Upper lobe of right lung (tissue), 1 donor: ENCODE data around the gene EMP2. TPM values are rescaled to one million over a fixed set of nuclear protein-coding genes. Genes with fewer than 3 reads are reported as not detected.

Experiments used
- ATAC-seq: fragments of 200-7000 bp; cut with Tn5 transposase; one replicate; pipeline ENCODE4 v1.9.1; 2020; ENCODE audit warnings: mild to moderate bottlenecking, moderate library complexity
- DNase-seq: peaks from one replicate; pipeline ENCODE4 v3.0.0-alpha.2; 2020
- H3K27ac ChIP-seq: fragments of 200-600 bp; one replicate; pipeline ENCODE4 v1.8.0; 2022
- H3K27me3 ChIP-seq: fragments of 200-600 bp; one replicate; pipeline ENCODE4 v1.8.0; 2022; ENCODE audit warnings: mild to moderate bottlenecking
- H3K36me3 ChIP-seq: fragments of 200-600 bp; one replicate; pipeline ENCODE4 v1.8.0; 2022
- H3K4me1 ChIP-seq: fragments of 200-600 bp; one replicate; pipeline ENCODE4 v1.8.0; 2022
- H3K4me3 ChIP-seq: fragments of 200-600 bp; one replicate; pipeline ENCODE4 v1.8.0; 2022; ENCODE audit warnings: mild to moderate bottlenecking
- H3K9me3 ChIP-seq: fragments of 200-600 bp; one replicate; pipeline ENCODE4 v1.8.0; 2022
- intact Hi-C: fragments of 100-400 bp; cut with DNase I; formaldehyde crosslinking; loops from one replicate; pipeline ENCODE4 v1.11.0; 2022
- total RNA-seq: library from RNA; stranded (reverse); fragmentation: NEBNext Ultra II Directional; extraction: Animal tissue kit (Norgen Biotek cat#: 25700); gene quantifications from one replicate; pipeline ENCODE4 v1.2.1, GENCODE V29; 2021
- TF ChIP-seq, protein P1 (sequence below): fragments of 200-600 bp; IDR thresholded peaks from one replicate; pipeline ENCODE4 v1.8.0; 2022; ENCODE audit warnings: antibody characterized with exemption
- donor health status: DM: no; HTN: yes; CAD: no; lungs with severe emphysema.

Gene EMP2
- total RNA-seq, 1 donor from 2014 or later = 726 TPM

- TF ChIP-seq, protein P1, sequence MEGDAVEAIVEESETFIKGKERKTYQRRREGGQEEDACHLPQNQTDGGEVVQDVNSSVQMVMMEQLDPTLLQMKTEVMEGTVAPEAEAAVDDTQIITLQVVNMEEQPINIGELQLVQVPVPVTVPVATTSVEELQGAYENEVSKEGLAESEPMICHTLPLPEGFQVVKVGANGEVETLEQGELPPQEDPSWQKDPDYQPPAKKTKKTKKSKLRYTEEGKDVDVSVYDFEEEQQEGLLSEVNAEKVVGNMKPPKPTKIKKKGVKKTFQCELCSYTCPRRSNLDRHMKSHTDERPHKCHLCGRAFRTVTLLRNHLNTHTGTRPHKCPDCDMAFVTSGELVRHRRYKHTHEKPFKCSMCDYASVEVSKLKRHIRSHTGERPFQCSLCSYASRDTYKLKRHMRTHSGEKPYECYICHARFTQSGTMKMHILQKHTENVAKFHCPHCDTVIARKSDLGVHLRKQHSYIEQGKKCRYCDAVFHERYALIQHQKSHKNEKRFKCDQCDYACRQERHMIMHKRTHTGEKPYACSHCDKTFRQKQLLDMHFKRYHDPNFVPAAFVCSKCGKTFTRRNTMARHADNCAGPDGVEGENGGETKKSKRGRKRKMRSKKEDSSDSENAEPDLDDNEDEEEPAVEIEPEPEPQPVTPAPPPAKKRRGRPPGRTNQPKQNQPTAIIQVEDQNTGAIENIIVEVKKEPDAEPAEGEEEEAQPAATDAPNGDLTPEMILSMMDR = no peak
- intact Hi-C loops = no loop called here
- DNase-seq (no peak), ATAC-seq (no peak)
- H3K27ac ChIP-seq = peak overlapping the region; percentile 94
- no peaks in the 10 kb centered on the region for H3K9me3 ChIP-seq
- H3K4me1 ChIP-seq = peaks cover 31% of the 10 kb centered on the region
- H3K27me3 ChIP-seq = no peaks in the 10 kb centered on the region
- H3K4me3 ChIP-seq = no peak overlapping the region
- H3K36me3 ChIP-seq = no peaks in the 10 kb centered on the region
Observed at GRCh38 chr16:10581507-10581906, 1.1 kb upstream of the EMP2 start.

DNA sequence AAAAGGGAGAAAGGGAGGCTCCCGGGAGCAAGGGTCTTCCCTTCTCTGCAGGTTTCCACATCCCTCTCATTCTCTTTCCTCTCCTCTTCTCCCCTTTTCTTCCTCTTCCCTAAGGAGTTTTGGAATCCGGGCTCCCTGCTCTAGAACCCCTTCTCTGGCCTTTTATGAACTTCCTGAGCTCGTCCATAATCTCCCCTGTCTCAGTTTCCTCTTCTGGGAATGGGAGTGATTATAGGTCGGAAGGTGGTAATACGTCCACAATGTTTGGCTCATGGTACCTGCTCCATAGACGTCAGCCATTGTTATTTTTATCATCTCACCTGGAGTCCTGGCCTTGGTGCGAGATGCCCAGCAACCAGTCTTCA, 467 bp upstream of the EMP2 start:
- DNase-seq (no peak), ATAC-seq (no peak)
- peak overlapping the region; percentile 69 for H3K4me3 ChIP-seq
- H3K9me3 ChIP-seq = no peaks in the 10 kb centered on the region
- TF ChIP-seq, protein P1 = no peak
- intact Hi-C loops = no loop called here
- peak overlapping the region; percentile 94 for H3K27ac ChIP-seq
- H3K36me3 ChIP-seq = no peaks in the 10 kb centered on the region
- peaks cover 37% of the 10 kb centered on the region for H3K4me1 ChIP-seq
- H3K27me3 ChIP-seq = no peaks in the 10 kb centered on the region

DNA sequence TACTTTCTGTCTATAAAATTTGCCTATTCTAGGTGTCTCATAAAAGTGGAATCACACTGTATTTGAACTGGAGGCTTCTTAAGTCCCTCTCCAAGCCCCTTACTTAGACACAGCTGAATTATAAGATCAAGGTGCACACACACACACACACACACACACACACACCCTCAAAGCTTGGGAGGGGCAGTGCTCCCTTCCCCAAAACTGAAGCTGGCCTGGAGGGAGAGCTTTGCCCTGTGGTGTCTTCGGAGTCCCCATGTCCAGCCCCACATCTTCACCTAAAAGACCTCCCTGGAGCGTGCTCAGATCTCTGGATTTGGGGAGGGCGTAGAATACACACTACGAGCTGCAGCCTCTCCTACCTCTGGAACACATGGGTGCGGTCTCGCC, 828 bp downstream of the EMP2 start:
- TF ChIP-seq, protein P1 = no peak
- Histone ChIP-seq H3K4me3 (peak overlapping the region; percentile 69), H3K9me3 (no peaks in the 10 kb centered on the region), H3K27me3 (no peaks in the 10 kb centered on the region), H3K36me3 (no peaks in the 10 kb centered on the region), H3K4me1 (peaks cover 46% of the 10 kb centered on the region), H3K27ac (peak overlapping the region; percentile 94)
- intact Hi-C loops = no loop called here
- no peak for DNase-seq
- ATAC-seq = peak; percentile 0

DNA sequence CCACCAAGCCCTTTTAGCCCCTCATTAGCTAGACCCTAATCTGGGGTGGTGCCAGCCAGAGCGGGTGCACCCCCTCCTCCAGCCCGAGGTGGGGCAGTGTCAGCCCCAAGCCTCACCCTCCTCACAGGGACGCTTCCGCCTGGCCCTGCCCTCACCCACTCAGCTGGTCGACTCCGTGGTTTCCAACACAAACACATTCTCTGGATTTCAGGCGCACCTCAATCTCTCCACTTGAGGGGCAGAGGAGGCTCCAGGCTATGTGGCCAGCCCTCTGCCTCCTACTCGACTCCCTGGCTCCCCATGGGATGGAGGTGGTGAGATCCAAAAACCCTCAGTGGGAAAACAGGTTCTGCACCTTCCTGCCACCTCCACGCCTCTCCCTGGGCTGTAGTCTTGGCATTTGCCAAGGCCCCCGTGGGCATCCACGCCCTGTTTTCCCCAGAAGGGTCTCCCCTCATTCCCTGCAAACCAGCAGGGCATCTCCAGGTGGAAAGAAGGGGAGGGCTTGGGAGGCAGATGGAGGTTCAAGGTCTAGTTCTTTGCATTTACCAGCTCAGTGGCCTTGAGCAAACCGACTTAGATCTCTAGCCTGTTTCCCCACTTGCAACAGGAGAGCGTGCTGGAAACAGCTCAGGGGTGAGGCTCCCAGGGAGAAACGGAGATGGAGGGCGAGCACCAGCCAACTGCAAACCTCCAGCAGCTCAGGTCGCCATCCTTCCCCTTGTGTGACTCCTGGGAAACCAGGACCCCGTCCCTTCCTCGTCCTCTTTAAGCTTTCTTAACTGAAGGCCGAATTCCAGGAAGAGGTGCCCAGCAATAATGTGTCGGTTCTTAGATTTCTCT, 1.7 kb downstream of the EMP2 start:
- peaks cover 46% of the 10 kb centered on the region for H3K4me1 ChIP-seq

DNA sequence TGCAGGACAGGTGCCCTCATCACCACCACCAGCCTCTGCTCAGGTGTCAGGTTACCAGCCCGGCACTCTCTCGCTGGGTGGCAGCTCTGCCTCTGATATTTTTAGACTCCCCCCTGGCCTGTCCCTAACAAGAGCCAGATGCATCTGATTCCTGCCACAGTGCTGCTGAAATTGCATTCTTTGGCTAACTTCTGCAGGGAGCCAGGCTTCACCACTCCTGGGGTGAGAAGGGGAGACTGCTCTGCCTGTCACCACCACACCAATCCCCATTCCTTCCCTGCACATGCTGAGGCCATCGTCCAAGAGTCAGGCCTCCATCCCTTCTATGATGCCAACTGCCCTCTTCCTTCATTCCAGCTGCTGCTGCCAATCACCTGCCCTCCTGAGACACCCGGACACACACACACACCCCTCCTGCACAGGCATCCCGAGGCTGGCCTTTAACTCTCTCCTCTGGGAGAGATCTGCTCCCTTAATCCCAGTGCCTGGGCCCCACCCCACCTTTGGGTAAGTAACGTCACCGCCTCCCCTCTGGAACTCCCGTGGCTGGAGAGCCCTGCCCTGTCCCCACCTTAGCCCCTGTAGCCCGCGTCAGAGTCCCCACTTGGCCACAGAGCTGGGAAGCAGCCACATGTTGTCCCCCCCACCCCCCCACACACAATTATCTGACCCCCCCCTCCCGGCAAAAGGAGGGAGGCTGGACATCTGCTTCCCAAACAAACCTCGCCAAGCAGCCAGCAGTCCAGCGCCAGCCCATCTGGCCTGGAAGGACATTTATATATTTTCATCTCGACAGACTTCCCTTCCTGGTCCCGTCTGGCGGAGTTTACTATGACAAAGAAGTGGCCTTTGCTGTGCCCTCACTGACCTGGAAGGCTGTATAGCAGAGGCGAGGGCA, 2.8 kb downstream of the EMP2 start:
- no peak for ATAC-seq
- H3K27me3 ChIP-seq = no peaks in the 10 kb centered on the region
- intact Hi-C loops = no loop called here
- H3K9me3 ChIP-seq = no peaks in the 10 kb centered on the region
- peak overlapping the region; percentile 94 for H3K27ac ChIP-seq
- H3K4me3 ChIP-seq = peak overlapping the region; percentile 69
- TF ChIP-seq, protein P1 = no peak
- H3K36me3 ChIP-seq = no peaks in the 10 kb centered on the region
- peak; percentile 69 for DNase-seq
- H3K4me1 ChIP-seq = peaks cover 46% of the 10 kb centered on the region

More for the DNA sequence above, 1.7 kb downstream of the EMP2 start:
- ATAC-seq = peak; percentile 64
- H3K9me3 ChIP-seq = no peaks in the 10 kb centered on the region
- peak; percentile 88 for DNase-seq
- TF ChIP-seq, protein P1 = peak; percentile 9
- no peaks in the 10 kb centered on the region for H3K27me3 ChIP-seq
- peak overlapping the region; percentile 69 for H3K4me3 ChIP-seq
- H3K27ac ChIP-seq = peak overlapping the region; percentile 94
- H3K36me3 ChIP-seq = no peaks in the 10 kb centered on the region
- intact Hi-C loops = no loop called here
